Muscle layer of duodenum (tissue), 2 donors: ENCODE measurements around the gene SART1.
"Not testable (repeated sequence)": the region's sequence is repeated elsewhere in the genome, so short reads cannot be mapped to it uniquely, and the experiment has no call there.

Source experiments
- H3K27ac ChIP-seq: one replicate; pipeline ENCODE4 v1.7.0; 2013; ENCODE audit warnings: mild to moderate bottlenecking, low read length
- H3K27me3 ChIP-seq: one replicate; pipeline ENCODE4 v1.7.0; 2013; ENCODE audit warnings: low read depth, mild to moderate bottlenecking, control low read depth, low read length
- H3K36me3 ChIP-seq, 2 donors: one replicate each; pipeline ENCODE4 v1.7.0; 2013; ENCODE audit warnings: low read length in 2 of 2, control low read depth in 1 of 2, mild to moderate bottlenecking in 1 of 2; ENCODE audit not compliant: insufficient read depth in 2 of 2, control insufficient read depth in 1 of 2
- H3K4me1 ChIP-seq, 2 donors: one replicate each; pipeline ENCODE4 v1.7.0; 2013; ENCODE audit warnings: low read length in 2 of 2, mild to moderate bottlenecking in 2 of 2, control low read depth in 1 of 2, moderate library complexity in 1 of 2; ENCODE audit not compliant: insufficient read depth in 2 of 2, control insufficient read depth in 1 of 2
- H3K4me3 ChIP-seq, 2 donors: one replicate each; pipeline ENCODE4 v1.7.0; 2013; ENCODE audit warnings: low read length in 2 of 2, low read depth in 1 of 2, mild to moderate bottlenecking in 1 of 2
- H3K9me3 ChIP-seq, 2 donors: one replicate each; pipeline ENCODE4 v1.7.0; 2013; ENCODE audit warnings: low read length in 2 of 2, control low read depth in 1 of 2, mild to moderate bottlenecking in 1 of 2; ENCODE audit not compliant: control insufficient read depth in 1 of 2
- donor health status: healthy.

The SART1 gene

DNA sequence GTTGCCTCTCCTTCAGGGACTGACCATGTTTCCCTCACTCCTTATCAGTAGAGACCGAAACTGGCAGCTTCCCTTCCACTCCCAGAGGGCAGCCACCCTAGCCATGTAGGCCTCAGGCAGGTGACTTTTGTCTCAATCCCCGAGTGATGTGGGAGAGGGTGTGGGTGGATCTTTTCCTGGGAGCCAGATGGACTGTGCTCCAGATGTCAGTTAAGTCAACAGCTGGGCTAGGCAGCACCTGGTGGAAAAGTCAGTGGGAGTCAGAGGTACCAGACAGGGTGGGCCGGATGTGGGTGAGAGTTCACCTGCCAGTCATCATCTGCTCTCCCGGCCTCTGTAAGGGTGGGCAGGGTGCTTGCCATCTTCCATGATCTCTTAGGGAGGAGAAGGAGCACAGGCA, 42.7 kb downstream of the SART1 start:
- Histone ChIP-seq H3K27ac (no peak overlapping the region), H3K4me1 (peaks cover 8 to 26% of the 10 kb centered on the region in 2 donors), H3K4me3 (no peak overlapping the region), H3K27me3 (no peaks in the 10 kb centered on the region), H3K36me3 (peaks cover 23 to 33% of the 10 kb centered on the region in 2 donors), H3K9me3 (no peaks in the 10 kb centered on the region)

DNA sequence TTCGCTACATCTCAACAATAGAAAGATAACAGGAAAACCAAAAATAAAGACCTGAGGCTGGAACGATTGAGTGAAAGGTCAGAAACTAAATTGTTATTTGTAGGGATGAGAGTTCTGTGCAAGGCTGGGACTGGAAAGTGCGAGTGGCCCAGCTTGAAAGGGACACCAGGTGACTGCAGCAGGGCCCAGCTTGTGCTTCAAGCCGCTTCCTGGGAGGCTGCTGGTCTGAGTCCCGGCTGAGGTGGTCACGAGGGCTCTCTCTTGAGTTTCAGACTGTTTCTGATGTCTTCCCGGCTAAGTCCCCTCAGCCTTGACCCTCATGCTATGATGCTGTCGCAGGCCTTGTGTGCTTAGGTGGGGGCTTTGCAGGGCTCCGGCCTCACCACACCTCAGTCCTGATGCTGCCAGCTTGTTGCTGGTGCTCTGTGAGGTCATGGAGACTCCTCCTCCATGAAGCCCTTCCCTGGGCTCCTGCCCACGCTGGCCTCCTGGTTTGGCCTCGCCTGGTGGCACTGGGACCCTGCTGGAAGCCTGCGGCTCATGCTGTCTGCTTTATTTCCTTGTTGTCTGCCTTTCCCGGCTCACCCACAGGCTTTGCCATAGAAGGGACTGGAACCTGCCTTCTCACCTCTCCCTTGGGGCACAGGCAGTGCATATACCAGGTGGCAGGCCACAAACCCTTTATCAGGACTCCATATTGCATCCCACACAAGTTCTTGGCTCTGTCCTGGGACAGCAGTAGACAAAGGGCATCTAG, 44.8 kb downstream of the SART1 start:
- H3K4me1 ChIP-seq = peaks cover 5 to 9% of the 10 kb centered on the region in 2 donors
- peaks cover 12 to 21% of the 10 kb centered on the region in 2 donors for H3K36me3 ChIP-seq
- no peak overlapping the region for H3K27ac ChIP-seq

DNA sequence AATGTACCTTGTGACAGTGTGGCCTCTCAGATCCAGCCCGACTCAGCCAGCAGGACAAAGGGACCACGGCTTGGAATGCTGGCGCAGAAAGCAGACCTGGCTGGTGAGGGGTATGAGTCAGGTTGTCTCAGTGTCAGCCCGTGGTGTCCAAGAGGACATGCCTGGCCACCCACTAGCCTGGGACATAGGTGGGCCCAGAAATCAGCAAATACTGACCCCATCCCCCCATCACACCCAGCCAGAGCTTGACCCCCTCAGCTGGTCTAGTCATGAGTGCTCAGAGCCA, 45.3 kb downstream of the SART1 start:
- peaks cover 5 to 9% of the 10 kb centered on the region in 2 donors for H3K4me1 ChIP-seq
- no peaks in the 10 kb centered on the region for H3K9me3 ChIP-seq
- no peak overlapping the region for H3K27ac ChIP-seq
- no peaks in the 10 kb centered on the region for H3K27me3 ChIP-seq
- no peak overlapping the region for H3K4me3 ChIP-seq
- peaks cover 12 to 18% of the 10 kb centered on the region in 2 donors for H3K36me3 ChIP-seq

More for the DNA sequence above, 44.8 kb downstream of the SART1 start:
- Histone ChIP-seq H3K9me3 (no peaks in the 10 kb centered on the region), H3K4me3 (no peak overlapping the region), H3K27me3 (no peaks in the 10 kb centered on the region)

- Histone ChIP-seq H3K27ac (no peak overlapping the region), H3K36me3 (peaks cover 12 to 17% of the 10 kb centered on the region in 2 donors), H3K4me3 (no peak overlapping the region), H3K9me3 (no peaks in the 10 kb centered on the region), H3K27me3 (no peaks in the 10 kb centered on the region), H3K4me1 (peaks cover 5 to 9% of the 10 kb centered on the region in 2 donors)
These were observed 45.7 kb downstream of the SART1 start for GRCh38 chr11:66007201-66007634.

DNA sequence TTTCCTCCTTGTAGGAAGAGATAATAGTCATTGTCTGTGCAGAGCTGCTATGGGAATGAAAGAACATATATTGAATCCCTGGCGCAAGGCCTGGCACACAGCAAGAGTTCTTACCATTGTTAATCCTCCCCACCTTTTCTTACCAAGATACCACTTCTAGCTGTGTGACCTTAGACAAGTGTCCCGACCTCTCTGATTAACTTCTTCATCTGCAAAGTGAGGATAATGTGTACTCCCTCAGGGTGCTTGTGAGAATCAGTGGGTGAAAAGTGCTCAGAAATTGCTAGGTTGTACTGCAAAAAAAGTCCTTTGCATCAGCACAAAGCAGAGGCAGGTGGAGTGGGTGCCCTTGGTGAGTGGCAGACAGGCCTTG, 46.5 kb downstream of the SART1 start:
- Histone ChIP-seq H3K4me1 (peaks cover 4 to 10% of the 10 kb centered on the region in 2 donors), H3K27ac (no peak overlapping the region), H3K36me3 (peaks cover 12 to 17% of the 10 kb centered on the region in 2 donors), H3K9me3 (no peaks in the 10 kb centered on the region), H3K4me3 (no peak overlapping the region), H3K27me3 (peaks cover 4% of the 10 kb centered on the region)

DNA sequence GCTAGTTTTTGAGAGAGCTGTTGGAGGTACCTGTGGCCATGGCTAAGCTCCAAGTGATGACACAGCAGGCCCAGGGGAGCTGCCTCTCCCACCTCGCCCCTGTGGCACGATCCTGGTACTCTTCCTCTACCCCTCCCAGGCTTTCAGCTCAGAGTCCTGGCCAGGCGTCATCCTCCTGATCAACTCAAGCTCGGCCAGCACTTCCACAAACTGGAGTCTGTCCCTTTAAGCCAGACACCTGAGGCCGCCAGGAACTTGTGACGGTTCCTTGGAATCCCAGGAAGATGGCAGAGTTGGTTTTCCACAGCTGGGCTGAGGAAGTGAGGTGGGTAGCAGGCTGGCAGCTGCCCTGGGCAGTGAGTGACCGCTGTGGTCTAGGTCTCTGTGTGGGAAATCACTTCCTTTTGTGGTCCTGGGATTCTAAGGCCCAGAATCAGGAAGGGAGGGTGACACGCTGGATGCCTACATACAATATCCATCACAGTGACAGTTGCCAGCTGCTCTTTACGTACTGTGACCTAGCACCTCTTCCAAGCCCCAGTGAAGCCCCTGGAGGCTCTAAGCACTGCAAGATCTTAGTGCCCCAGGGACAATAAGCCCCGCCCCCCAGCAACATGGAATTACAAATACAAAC, 47.1 kb downstream of the SART1 start:
- Histone ChIP-seq H3K4me1 (peaks cover 0 to 4% of the 10 kb centered on the region in 2 donors), H3K9me3 (no peaks in the 10 kb centered on the region), H3K27me3 (peaks cover 10% of the 10 kb centered on the region), H3K27ac (no peak overlapping the region), H3K36me3 (peaks cover 12 to 17% of the 10 kb centered on the region in 2 donors), H3K4me3 (no peak overlapping the region)

DNA sequence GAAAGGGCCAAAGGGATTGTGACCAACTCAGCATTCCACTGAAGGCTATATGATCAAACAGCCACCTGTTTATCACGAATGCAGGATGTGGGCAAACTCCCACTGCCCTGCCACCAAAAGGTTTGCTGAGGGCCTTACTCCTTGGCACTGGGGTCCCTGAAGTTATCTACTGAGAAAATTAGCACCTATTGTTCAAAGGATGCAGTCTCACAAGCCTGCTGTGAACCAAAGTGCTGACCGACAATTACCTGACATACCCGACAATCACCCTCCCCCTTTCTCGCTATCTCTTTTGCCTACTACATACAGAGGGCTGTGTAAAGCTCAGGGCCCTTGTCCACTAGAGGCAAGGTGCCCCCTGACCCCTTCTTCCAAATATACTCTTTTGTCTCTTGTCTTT, 48.5 kb downstream of the SART1 start:
- H3K36me3 ChIP-seq, H3K27ac ChIP-seq, H3K4me1 ChIP-seq, H3K9me3 ChIP-seq, H3K4me3 ChIP-seq: not testable (repeated sequence)
- peaks cover 12% of the 10 kb centered on the region for H3K27me3 ChIP-seq

DNA sequence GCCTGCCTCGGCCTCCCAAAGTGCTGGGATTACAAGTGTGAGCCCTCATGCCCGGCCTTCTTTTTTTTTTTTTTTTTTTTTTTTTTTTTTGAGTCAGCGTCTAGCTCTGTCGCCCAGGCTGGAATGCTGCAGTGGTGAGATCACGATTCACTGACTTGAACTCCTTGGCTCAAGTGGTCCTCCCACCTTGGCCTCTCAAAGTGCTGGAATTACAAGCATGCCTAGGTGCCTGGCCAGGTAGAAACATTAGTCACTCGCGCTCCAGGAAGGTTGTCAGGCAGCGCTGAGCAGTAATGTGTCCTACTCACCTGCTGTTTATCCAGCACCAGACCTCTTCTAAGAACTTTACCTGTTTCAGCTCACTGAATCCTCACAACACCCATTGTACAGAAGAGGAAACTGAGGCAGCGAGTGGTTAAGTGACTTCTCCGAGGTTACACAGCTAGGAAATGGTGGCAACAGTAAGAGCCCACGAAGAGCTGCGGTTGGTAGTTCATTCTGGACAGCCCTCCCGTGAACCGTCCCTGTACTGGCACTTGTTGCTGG, 49.8 kb downstream of the SART1 start:
- peaks cover 12% of the 10 kb centered on the region for H3K27me3 ChIP-seq
- H3K9me3 ChIP-seq = no peaks in the 10 kb centered on the region
- H3K4me1 ChIP-seq = peaks cover 0 to 4% of the 10 kb centered on the region in 2 donors
- no peak overlapping the region for H3K27ac ChIP-seq
- H3K36me3 ChIP-seq = no peaks in the 10 kb centered on the region
- peak overlapping the region in 1 of 2 donors; percentile 50 for H3K4me3 ChIP-seq

- Histone ChIP-seq H3K4me3 (peak within 1 kb of the TSS in 1 of 2 donors; percentile 50), H3K4me1 (peaks cover 0 to 4% of the 10 kb centered on the region in 2 donors), H3K36me3 (no peaks in the 10 kb centered on the region), H3K27ac (no peak within 1 kb of the TSS), H3K27me3 (peaks cover 12% of the 10 kb centered on the region), H3K9me3 (no peaks in the 10 kb centered on the region)
These were observed 50.3 kb downstream of the SART1 start, which contains the start of gene CST6 for GRCh38 chr11:66011785-66012303. Gene CST6 (plus strand): TSS chr11:66012008. CDS start chr11:66012045, 37 bp downstream.

DNA sequence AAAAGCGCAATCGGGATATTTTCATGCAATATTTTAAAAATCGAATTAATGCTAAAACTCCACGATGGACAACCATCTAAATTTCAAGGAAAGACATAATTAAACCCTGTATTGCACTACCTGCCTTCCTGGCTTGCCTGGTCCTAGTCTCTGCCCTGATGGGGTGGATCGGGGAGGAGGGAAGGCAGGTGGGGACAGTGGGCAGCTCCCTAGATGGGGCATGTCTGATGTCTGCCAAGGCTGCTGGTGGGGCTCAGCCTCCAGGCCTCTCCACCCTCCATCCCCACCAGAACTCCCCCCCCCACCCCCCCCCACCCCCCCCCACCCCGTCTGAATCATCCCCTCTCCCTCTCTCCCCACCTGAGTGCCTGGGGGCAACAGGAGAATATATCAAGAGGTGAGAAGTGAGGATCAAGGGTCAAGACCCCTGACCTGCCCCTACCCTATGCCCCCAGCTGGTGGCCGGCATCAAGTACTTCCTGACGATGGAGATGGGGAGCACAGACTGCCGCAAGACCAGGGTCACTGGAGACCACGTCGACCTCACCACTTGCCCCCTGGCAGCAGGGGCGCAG, 50.9 kb downstream of the SART1 start:
- Histone ChIP-seq H3K36me3 (no peaks in the 10 kb centered on the region), H3K27ac (no peak overlapping the region), H3K27me3 (peaks cover 12% of the 10 kb centered on the region), H3K9me3 (no peaks in the 10 kb centered on the region), H3K4me1 (peaks cover 0 to 4% of the 10 kb centered on the region in 2 donors), H3K4me3 (peak overlapping the region in 1 of 2 donors; percentile 50)
